NCI-H345 (cell line): ENCODE results near the gene PRPF19.
A peak's percentile ranks its signal among the peaks of the same experiment; 100 is the strongest.

Experiments
- DNase-seq: peaks from one replicate; lab custom pipeline; 2025; lab: John Stamatoyannopoulos, UW

Gene PRPF19

GRCh38 chr11:60872961-60873524, 33.3 kb downstream of the PRPF19 start:
- DNase-seq: no peak

DNA sequence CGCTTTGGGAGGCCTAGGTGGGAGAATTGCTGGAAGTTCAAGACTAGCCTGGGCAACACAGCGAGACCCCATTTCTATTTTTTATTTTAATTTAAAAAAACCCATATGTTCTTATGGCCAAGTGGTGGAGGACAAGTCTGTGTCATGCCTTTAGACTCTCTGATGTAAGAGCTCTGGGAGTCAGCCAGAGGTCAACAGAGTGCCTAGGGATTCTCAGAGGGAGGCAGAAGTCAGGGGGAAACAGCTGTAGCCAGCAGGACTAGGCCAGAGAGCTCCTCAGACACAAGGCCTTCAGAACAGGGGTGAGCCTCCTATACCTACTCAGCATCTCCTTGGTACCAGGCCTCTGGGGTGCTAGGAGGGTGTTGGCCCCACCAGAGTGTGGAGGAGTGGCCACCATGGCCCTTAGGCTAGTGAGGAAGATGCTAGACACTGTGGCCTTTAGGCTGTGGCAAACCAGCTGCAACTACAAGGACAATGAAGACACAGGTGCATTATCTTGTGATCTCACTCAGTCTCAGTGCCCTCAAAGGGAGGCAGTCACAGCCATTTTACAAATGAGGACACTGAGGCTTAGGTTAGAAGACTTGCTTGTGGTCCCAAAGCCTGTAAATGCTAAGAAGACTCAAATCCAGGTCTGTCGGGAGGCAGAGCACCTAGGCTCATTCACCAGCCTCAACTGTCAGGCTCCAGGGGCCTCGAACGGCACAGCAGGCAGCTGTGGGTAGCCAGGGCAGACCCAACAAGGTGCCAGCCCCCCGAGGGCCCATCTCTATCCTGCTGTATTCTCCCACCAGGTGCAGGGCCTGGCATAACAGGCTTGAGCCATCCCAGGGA, 34.0 kb downstream of the PRPF19 start:
- no peak for DNase-seq

DNA sequence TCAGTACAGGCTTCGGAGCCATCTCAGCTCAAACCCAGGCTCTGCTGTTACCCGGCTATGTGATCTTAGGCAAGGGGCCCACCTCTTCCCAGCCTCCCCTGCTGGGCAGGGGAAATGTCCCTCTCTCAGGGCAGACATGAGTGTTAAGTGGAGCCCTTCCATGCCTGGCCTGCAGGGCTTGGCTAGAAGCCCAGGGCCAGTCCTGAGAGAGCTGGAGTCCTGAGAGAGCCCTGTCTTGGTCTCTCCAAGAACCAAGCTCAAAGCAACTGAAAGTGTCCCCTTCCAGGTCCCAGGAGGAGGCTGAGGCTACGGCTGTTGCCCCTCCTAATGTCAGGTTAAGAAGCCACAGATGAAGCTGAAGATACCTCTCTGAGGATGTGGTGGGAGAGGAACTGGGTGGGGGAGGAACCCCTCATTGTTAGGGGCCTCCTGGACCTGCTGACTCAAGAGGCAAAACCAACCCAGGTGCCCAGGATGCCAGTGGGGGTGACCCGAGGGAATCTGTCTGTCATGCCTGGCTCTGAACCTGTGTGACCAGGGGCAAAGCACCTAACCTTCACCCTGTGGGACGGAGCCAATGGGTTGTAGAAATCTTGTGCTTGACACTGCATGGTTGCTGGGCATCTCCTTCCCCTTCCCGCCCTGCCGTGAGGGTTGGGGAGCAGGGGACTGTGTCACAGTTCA, 34.9 kb downstream of the PRPF19 start:
- no peak for DNase-seq

GRCh38 chr11:60870733-60871377, 35.5 kb downstream of the PRPF19 start:
- no peak for DNase-seq

DNA sequence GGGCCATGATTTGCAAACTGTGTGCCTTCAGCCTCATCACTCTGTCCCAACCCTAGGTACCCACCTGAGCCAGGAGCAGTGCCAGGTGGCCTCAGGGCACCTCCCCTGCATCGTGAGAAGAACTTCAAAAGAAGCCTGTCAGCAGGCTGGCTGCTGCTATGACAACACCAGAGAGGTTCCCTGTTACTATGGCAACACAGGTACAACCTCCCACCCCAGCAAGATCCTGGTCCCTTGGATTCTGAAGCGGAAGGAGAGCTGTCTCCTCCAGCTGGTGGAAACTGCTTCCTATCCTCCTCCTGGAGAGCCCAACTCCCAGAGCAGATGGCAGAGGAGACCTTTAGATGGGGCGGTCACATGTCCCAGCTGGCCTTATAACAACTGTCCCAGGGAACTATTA, 36.1 kb downstream of the PRPF19 start:
- no peak for DNase-seq

DNA sequence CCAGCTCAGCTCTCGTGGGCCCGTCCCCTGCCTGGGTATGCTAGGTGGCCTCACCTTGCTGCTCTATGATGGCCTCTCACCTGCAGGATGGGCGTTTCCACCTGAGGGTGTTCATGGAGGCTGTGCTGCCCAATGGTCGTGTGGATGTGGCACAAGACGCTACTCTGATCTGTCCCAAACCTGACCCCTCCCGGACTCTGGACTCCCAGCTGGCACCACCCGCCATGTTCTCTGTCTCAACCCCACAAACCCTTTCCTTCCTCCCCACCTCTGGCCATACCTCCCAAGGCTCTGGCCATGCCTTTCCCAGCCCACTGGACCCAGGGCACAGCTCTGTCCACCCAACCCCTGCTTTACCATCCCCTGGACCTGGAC, 36.9 kb downstream of the PRPF19 start:
- no peak for DNase-seq

GRCh38 chr11:60868682-60869450, 37.5 kb downstream of the PRPF19 start:
- DNase-seq: no peak

DNA sequence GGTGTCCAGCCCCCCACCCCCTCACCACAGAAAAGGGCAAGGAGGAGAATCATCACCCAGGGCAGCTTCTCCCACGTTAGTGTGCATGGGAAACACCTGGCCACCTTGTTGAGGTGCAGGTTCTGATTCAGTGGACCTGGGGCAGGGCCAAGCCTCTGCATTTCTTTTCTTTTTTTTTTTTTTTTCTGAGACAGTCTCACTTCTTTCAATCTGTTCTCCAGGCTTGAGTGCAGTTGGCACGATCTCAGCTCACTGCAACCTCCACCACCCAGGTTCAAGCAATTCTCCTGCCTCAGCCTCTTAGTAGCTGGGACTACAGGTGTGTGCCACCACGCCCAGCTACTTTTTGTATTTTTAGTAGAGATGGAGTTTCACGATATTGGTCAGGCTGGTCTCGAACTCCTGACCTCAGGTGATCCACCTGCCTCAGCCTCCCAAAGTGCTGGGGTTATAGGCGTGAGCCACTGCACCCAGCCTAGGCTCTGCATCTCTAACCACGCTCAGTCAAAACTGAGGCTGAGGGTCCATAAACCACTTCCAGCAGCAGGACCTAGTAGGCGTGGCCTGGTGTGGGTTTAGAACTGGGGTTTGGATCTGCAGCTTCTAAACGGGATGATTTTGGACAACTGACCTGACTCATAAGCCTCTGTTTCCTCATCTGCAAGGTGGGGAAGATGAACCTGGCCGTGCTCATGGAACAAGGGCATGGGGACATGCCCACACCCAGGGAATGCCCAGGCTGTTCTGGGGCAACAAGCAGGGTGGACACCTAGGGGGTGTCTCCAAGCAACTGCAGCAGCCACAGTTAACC, 38.3 kb downstream of the PRPF19 start:
- DNase-seq: no peak

DNA sequence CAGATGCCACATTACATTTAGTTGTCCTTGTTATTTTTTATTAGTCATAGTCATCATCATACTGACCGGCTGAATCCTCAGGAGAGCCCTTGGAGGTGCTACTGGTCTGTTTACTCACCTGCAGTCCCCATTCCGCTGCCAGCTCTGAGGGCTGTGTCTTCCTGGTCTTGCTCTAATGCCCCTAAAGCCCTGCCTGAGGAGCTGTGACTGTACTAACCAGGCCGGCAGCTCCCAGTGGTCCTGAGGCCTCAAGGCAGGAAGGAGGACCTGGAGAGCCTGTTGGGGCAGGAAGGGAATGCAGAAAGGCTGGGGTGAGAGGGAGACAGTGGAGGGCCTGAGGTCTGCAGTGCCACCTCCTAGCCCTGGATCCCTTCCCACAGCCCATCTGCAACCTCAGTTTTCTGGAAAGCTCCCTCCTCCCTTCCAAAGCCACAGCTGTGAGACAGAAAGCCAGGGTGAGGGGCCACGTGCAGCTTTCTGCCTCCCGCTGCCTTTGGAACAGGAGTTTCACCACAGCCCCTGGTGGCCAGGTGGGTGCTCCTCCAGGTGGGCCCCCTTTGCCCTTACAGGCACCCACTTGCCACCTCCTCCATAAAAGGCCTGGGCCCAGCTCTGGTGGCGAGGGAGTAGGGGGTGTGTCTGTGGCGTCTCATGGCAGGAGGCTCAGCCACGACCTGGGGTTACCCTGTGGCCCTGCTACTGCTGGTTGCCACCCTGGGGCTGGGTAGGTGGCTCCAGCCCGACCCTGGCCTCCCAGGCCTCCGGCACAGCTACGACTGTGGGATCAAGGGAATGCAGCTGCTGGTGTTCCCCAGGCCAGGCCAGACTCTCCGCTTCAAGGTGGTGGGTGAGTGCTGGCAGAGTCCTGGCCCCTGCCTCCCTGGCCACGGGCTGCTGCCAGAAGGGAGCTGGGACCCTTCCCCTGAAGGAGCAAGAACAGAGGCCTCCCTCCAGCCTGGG, 39.2 kb downstream of the PRPF19 start, which contains the start of gene ZP1:
ZP1 (plus strand) TSS at position 632 of the 960 bp plus-strand sequence; CDS start at position 652, 20 bp downstream.
- peak; percentile 9 for DNase-seq

- DNase-seq: no peak
These were observed 41.4 kb downstream of the PRPF19 start for GRCh38 chr11:60864856-60865513.

GRCh38 chr11:60863550-60864521, 42.5 kb downstream of the PRPF19 start:
- DNase-seq: no peak

GRCh38 chr11:60862171-60862570, 44.2 kb downstream of the PRPF19 start:
- DNase-seq: no peak

DNA sequence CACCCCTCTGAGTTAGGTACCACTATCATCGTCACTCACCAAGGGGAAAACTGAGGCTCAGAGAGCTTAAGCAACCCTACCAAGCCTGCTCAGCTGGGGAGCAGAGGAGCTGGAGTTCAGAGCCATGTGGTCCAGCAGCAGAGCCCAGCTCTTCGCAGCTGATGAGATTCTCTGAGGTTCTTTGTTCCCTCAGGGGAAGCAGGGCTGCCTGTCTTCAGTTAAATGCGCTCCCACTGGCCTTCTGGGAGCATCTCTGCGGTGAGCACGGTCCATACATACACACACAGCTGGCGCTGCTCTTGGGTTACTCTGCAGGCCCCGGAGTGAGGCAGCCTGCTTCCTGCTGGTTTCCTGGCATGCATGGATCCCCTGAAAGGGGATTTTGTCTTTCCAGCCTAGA, 45.4 kb downstream of the PRPF19 start:
- no peak for DNase-seq

GRCh38 chr11:60859616-60860250, 46.7 kb downstream of the PRPF19 start:
- DNase-seq: no peak

DNA sequence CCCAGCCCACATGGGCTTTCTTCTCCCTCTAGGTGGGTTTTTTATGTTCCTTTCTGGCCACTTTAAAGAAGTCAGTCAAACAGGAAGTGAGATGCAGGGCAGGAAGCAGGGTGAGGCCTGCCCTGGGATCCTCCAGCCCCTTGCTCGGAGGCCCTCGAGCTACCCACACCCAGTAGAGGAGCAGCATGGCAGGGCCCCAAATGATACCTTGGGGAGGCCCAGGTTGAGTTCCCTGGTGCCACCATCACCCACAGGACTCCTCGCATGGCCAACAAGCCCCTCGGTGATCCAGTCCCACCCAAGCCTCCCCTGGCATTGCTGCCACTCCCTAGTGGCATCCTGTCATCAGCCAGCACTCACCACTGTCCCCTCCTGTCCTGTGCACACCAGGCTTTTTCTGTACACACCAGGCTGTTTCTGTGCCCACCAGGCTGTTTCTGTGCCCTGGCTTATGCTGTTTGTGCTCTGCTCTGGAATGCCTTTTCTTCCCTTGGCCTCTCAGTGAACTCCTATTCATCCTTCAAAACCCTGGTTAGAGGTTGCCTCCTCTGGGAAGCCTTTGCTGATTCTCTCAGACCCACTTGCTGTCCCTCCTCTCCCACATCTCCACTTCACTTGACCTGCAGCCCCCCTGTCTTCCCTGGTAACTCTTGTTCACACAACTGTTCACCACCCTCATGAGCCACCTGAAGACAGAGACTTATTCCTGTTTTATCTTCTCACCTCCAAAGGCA, 47.5 kb downstream of the PRPF19 start:
- DNase-seq: no peak

DNA sequence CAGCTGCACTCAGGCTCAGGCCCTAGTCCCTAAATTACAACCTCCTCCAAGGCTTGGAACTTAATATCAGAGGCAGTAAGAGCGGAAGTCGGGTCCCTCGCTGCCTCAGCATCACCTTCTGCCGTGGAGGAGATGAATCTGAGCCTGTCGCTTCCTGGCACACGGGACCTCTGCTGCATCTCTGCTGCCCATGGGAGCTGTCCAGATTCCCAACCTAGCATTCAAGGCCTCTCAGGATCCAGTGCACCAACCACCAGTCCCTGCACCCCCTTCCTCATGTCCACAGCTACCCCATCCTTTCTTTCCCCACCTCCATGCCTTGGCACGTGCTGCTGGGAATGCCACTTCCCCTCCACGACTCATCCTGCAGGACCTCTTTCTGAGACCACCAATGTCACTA, 48.1 kb downstream of the PRPF19 start:
- no peak for DNase-seq
